Dendritic cell treated with granulocyte-macrophage colony-stimulating factor and Interleukin-4, amounts not matched to agents 40 ng/mL and 50 ng/mL, for 4 days (primary cell): ENCODE results near the gene PATE3.

ENCODE experiments used
- H3K27ac Mint-ChIP-seq: one replicate; pipeline ENCODE4 v1.8.0; 2022; ENCODE audit warnings: mild to moderate bottlenecking, mixed read lengths
- H3K27me3 Mint-ChIP-seq: one replicate; pipeline ENCODE4 v1.8.0; 2022; ENCODE audit warnings: mild to moderate bottlenecking, mixed read lengths
- H3K36me3 Mint-ChIP-seq: one replicate; pipeline ENCODE4 v1.8.0; 2022; ENCODE audit warnings: low read depth, mixed read lengths
- H3K4me1 Mint-ChIP-seq: one replicate; pipeline ENCODE4 v1.8.0; 2022; ENCODE audit warnings: low read depth, mixed read lengths
- H3K4me3 Mint-ChIP-seq: one replicate; pipeline ENCODE4 v1.8.0; 2022; ENCODE audit warnings: mild to moderate bottlenecking, moderate library complexity, mixed read lengths
- H3K9me3 Mint-ChIP-seq: one replicate; pipeline ENCODE4 v1.8.0; 2022; ENCODE audit warnings: mixed read lengths
- intact Hi-C: fragments of 100-400 bp; cut with micrococcal nuclease; formaldehyde crosslinking; loops from one replicate; pipeline ENCODE4 v1.15.0; 2022

Gene PATE3

GRCh38 chr11:125778728-125779127 is 9.2 kb upstream of the PATE3 start, which contains the start of gene PATE2:
TSS of gene PATE2 (minus strand) at chr11:125778828. CDS start at chr11:125778773, 55 bp downstream.
- Mint-ChIP-seq H3K27ac (no peak within 1 kb of the TSS), H3K4me3 (no peak within 1 kb of the TSS), H3K4me1 (no peaks in the 10 kb centered on the region), H3K27me3 (no peaks in the 10 kb centered on the region), H3K9me3 (no peaks in the 10 kb centered on the region), H3K36me3 (no peaks in the 10 kb centered on the region)
- intact Hi-C loops, result no loop called here

GRCh38 chr11:125784678-125785077 is 3.2 kb upstream of the PATE3 start:
- Mint-ChIP-seq H3K4me1 (no peaks in the 10 kb centered on the region), H3K9me3 (no peaks in the 10 kb centered on the region), H3K36me3 (no peaks in the 10 kb centered on the region), H3K4me3 (no peak overlapping the region), H3K27me3 (no peaks in the 10 kb centered on the region), H3K27ac (no peak overlapping the region)
- intact Hi-C loops, result no loop called here

GRCh38 chr11:125790825-125791224 is 2.9 kb downstream of the PATE3 start:
- Mint-ChIP-seq H3K4me3 (no peak overlapping the region), H3K9me3 (peaks cover 14% of the 10 kb centered on the region), H3K36me3 (no peaks in the 10 kb centered on the region), H3K27me3 (no peaks in the 10 kb centered on the region), H3K4me1 (no peaks in the 10 kb centered on the region), H3K27ac (no peak overlapping the region)
- intact Hi-C loops, result no loop called here

GRCh38 chr11:125797641-125798040 is 9.7 kb downstream of the PATE3 start:
- H3K4me3 Mint-ChIP-seq, result no peak overlapping the region
- H3K27me3 Mint-ChIP-seq, result no peaks in the 10 kb centered on the region
- no peaks in the 10 kb centered on the region for H3K36me3 Mint-ChIP-seq
- no peaks in the 10 kb centered on the region for H3K4me1 Mint-ChIP-seq
- H3K9me3 Mint-ChIP-seq, result peaks cover 50% of the 10 kb centered on the region
- no peak overlapping the region for H3K27ac Mint-ChIP-seq
- intact Hi-C loops, result no loop called here

- Mint-ChIP-seq H3K9me3 (peaks cover 51% of the 10 kb centered on the region), H3K27ac (no peak overlapping the region), H3K27me3 (no peaks in the 10 kb centered on the region), H3K4me1 (no peaks in the 10 kb centered on the region), H3K36me3 (no peaks in the 10 kb centered on the region), H3K4me3 (no peak overlapping the region)
- intact Hi-C loops, result no loop called here
Observed at GRCh38 chr11:125799808-125800207, 11.9 kb downstream of the PATE3 start.

GRCh38 chr11:125802387-125802786 is 14.5 kb downstream of the PATE3 start:
- H3K27ac Mint-ChIP-seq, result no peak overlapping the region
- H3K4me1 Mint-ChIP-seq, result no peaks in the 10 kb centered on the region
- no peaks in the 10 kb centered on the region for H3K36me3 Mint-ChIP-seq
- intact Hi-C loops, result no loop called here
- no peak overlapping the region for H3K4me3 Mint-ChIP-seq
- H3K27me3 Mint-ChIP-seq, result no peaks in the 10 kb centered on the region
- H3K9me3 Mint-ChIP-seq, result peaks cover 48% of the 10 kb centered on the region

GRCh38 chr11:125807909-125808308 is 20.0 kb downstream of the PATE3 start:
- no peaks in the 10 kb centered on the region for H3K36me3 Mint-ChIP-seq
- H3K9me3 Mint-ChIP-seq, result peaks cover 8% of the 10 kb centered on the region
- no peak overlapping the region for H3K27ac Mint-ChIP-seq
- H3K4me1 Mint-ChIP-seq, result no peaks in the 10 kb centered on the region
- intact Hi-C loops, result no loop called here
- H3K4me3 Mint-ChIP-seq, result no peak overlapping the region
- H3K27me3 Mint-ChIP-seq, result no peaks in the 10 kb centered on the region

GRCh38 chr11:125833016-125833415 is 45.1 kb downstream of the PATE3 start, which contains the start of gene PATE4:
TSS of gene PATE4 (plus strand) at chr11:125833316. CDS start at chr11:125833360, 44 bp downstream.
- Mint-ChIP-seq H3K27me3 (peaks cover 3% of the 10 kb centered on the region), H3K4me3 (no peak within 1 kb of the TSS), H3K4me1 (no peaks in the 10 kb centered on the region), H3K9me3 (no peaks in the 10 kb centered on the region), H3K36me3 (no peaks in the 10 kb centered on the region), H3K27ac (no peak within 1 kb of the TSS)
- intact Hi-C loops, result no loop called here

GRCh38 chr11:125835748-125836147 is 47.8 kb downstream of the PATE3 start:
- intact Hi-C loops, result no loop called here
- Mint-ChIP-seq H3K27me3 (peaks cover 3% of the 10 kb centered on the region), H3K27ac (no peak overlapping the region), H3K4me1 (no peaks in the 10 kb centered on the region), H3K36me3 (no peaks in the 10 kb centered on the region), H3K9me3 (no peaks in the 10 kb centered on the region), H3K4me3 (no peak overlapping the region)
